Measurements from ENCODE around the gene SYNDIG1.

DNA sequence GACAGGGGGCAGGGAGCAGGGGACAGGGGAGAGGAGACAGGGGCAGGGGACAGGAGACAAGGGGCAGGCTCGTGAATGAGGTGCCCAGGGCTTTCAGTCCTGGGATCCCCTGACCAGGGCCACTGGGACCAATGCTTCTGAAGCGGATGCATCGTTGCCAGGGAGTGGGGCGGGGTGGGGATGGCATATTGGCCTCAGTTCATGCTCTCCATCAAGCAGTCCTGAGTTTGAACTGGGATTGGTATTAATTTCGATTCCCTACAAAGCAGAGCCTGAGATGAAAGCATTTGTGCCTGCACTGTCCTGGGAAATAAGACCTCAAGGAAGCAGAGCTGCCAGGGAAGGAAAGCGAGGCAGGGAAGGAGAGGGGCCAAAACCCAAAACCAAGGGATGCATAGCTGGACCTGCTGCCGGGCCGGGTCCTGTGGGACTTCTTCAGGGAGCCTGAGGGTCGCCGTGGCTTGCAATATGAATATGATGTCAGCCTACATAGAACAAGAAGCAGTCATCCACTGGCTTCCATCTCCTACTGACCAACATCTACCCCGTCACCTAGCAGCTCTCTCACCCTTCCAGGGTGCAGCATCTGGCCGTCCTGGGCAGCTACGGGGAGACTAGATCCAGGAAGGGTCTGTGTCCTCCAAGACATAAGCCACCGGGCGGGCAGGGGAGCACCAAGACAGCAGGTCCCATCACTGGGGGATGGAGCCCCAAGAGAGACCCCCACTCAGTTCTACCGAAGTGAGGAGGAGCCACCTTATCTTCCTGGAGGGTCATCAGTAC, 233.3 kb downstream of the SYNDIG1 start:
- TF ChIP-seq, protein P1, sequence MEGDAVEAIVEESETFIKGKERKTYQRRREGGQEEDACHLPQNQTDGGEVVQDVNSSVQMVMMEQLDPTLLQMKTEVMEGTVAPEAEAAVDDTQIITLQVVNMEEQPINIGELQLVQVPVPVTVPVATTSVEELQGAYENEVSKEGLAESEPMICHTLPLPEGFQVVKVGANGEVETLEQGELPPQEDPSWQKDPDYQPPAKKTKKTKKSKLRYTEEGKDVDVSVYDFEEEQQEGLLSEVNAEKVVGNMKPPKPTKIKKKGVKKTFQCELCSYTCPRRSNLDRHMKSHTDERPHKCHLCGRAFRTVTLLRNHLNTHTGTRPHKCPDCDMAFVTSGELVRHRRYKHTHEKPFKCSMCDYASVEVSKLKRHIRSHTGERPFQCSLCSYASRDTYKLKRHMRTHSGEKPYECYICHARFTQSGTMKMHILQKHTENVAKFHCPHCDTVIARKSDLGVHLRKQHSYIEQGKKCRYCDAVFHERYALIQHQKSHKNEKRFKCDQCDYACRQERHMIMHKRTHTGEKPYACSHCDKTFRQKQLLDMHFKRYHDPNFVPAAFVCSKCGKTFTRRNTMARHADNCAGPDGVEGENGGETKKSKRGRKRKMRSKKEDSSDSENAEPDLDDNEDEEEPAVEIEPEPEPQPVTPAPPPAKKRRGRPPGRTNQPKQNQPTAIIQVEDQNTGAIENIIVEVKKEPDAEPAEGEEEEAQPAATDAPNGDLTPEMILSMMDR (IDR thresholded peaks at IDR 0.05) = no peak
- TF ChIP-seq POLR2A (IDR thresholded peaks at IDR 0.05) = no peak
